Glutamatergic neuron (in vitro differentiated cells): ENCODE measurements around the gene TTLL6. TPM values are rescaled to one million over a fixed set of nuclear protein-coding genes. Genes with fewer than 3 reads are reported as not detected.

Experiments used
- DNase-seq: peaks from one replicate; pipeline ENCODE4 v3.0.0; 2022
- H3K27ac Mint-ChIP-seq: one replicate; pipeline ENCODE4 v1.8.0; 2020; ENCODE audit warnings: mild to moderate bottlenecking, mixed read lengths, inconsistent platforms; ENCODE audit not compliant: unreplicated experiment
- H3K27me3 Mint-ChIP-seq: one replicate; pipeline ENCODE4 v1.8.0; 2020; ENCODE audit warnings: mild to moderate bottlenecking, moderate library complexity, mixed read lengths, inconsistent platforms; ENCODE audit not compliant: unreplicated experiment
- H3K36me3 Mint-ChIP-seq: one replicate; pipeline ENCODE4 v1.8.0; 2020; ENCODE audit warnings: mild to moderate bottlenecking, mixed read lengths, inconsistent platforms; ENCODE audit not compliant: unreplicated experiment
- H3K4me1 Mint-ChIP-seq: one replicate; pipeline ENCODE4 v1.8.0; 2020; ENCODE audit warnings: mild to moderate bottlenecking, low read depth, mixed read lengths, inconsistent platforms; ENCODE audit not compliant: unreplicated experiment
- H3K4me3 Mint-ChIP-seq: one replicate; pipeline ENCODE4 v1.8.0; 2020; ENCODE audit warnings: mild to moderate bottlenecking, mixed read lengths, inconsistent platforms; ENCODE audit not compliant: unreplicated experiment
- H3K9me3 Mint-ChIP-seq: one replicate; pipeline ENCODE4 v1.8.0; 2020; ENCODE audit warnings: mild to moderate bottlenecking, moderate library complexity, mixed read lengths, inconsistent platforms; ENCODE audit not compliant: unreplicated experiment
- CTCF ChIP-seq: fragments of 200-600 bp; sonication (generic); IDR thresholded peaks from one replicate; pipeline ENCODE4 v1.5.0; 2021; ENCODE audit not compliant: partially characterized antibody, unreplicated experiment
- total RNA-seq: library from RNA; stranded (reverse); fragmentation: NEBNext Ultra II Directional; extraction: Animal tissue kit (Norgen Biotek cat#: 25700); gene quantifications from one replicate; pipeline ENCODE4 v1.2.1, GENCODE V29; 2021; ENCODE audit not compliant: unreplicated experiment

TTLL6 gene
- total RNA-seq, 1 donor from 2014 or later: 35.4 TPM

DNA sequence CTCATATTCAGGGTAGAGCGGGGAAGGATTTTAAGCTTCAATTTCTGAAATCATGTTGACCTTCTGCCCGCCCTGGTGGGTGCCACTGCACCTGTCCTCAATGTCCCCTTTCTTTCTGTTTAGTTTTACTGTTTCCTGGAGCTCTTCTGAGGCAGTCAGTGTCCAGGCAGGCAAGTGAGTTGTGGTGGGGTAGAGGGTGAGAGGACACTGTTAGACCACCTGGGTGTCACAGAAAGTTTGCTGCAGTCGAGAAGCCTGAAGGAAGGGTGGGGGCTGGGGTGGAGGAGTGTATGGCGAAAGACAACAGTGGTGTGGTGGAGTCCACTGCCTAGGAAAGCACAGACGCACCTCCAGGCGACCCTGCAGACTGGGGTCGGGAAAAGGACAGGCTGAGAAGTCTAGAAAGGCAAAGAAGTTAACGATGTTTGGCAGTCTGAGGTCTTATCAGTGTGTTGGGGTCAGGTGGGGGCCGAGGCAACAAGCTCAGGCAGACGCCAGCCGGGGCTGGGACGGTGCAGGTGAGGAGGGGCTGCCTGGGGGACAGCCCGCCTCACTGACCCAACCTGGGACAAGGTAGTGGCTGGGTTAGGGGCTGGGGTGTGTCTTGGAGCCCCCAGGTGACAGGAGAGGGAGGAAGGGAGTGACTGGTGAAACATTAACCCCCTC is 65.2 kb downstream of the TTLL6 start:
- H3K4me1 Mint-ChIP-seq: peaks cover 11% of the 10 kb centered on the region
- DNase-seq: no peak
- H3K9me3 Mint-ChIP-seq: peaks cover 11% of the 10 kb centered on the region
- H3K4me3 Mint-ChIP-seq: no peak overlapping the region
- TF ChIP-seq CTCF: no peak
- peaks cover 51% of the 10 kb centered on the region for H3K27me3 Mint-ChIP-seq
- H3K27ac Mint-ChIP-seq: no peak overlapping the region
- H3K36me3 Mint-ChIP-seq: no peaks in the 10 kb centered on the region

GRCh38 chr17:48751172-48751571 is 65.9 kb downstream of the TTLL6 start:
- no peak for TF ChIP-seq CTCF
- no peak overlapping the region for H3K4me3 Mint-ChIP-seq
- peaks cover 11% of the 10 kb centered on the region for H3K4me1 Mint-ChIP-seq
- H3K27ac Mint-ChIP-seq: no peak overlapping the region
- H3K9me3 Mint-ChIP-seq: peaks cover 11% of the 10 kb centered on the region
- no peak for DNase-seq
- peaks cover 56% of the 10 kb centered on the region for H3K27me3 Mint-ChIP-seq
- H3K36me3 Mint-ChIP-seq: no peaks in the 10 kb centered on the region

DNA sequence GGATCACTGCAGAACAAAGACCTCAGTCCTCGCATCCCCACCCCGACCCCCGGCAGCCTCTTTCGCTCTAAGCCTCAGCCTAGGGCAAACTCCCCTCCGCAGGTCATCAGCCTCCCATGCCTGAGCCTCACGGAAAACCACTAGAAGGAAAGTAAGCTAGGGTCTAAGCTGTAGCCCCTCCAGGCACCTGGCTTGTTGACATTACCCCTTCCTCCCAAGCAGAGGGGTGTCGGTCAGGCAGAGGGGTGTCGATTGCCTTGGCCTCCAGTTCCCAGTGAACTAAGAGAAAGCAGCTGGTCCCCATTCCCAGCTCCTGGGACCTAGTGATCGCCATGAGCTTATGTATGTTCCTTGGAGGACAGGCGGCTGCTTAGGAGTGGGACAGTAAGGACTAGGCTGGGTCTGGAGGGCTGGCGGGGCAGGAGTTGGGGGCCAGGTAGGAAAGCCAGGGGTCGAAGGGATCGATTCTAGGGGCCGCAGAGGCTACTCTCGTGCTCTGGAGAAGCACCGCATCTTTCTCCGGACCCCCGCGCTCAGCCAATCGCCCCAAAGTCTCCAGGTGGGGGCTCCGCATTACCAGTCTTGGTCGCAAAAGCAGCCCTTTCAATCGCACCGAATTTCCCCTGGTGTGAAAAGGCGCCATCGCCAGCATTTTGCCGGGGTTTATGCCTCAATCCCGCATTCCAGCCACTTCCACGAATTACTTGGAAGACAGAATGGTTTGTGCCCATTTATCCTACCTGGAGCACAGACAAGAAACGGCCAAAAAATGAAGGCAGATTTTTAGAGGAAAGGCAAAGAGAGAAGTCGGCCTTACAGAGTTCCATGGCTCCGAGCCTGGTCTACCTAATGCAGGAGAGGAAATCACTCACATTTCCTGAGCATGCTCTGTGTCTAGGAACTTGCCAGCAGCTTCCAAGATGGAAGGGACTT is 67.1 kb downstream of the TTLL6 start:
- peaks cover 11% of the 10 kb centered on the region for H3K9me3 Mint-ChIP-seq
- no peak overlapping the region for H3K4me3 Mint-ChIP-seq
- peaks cover 11% of the 10 kb centered on the region for H3K4me1 Mint-ChIP-seq
- peaks cover 60% of the 10 kb centered on the region for H3K27me3 Mint-ChIP-seq
- no peaks in the 10 kb centered on the region for H3K36me3 Mint-ChIP-seq
- no peak for DNase-seq
- no peak overlapping the region for H3K27ac Mint-ChIP-seq
- no peak for TF ChIP-seq CTCF

DNA sequence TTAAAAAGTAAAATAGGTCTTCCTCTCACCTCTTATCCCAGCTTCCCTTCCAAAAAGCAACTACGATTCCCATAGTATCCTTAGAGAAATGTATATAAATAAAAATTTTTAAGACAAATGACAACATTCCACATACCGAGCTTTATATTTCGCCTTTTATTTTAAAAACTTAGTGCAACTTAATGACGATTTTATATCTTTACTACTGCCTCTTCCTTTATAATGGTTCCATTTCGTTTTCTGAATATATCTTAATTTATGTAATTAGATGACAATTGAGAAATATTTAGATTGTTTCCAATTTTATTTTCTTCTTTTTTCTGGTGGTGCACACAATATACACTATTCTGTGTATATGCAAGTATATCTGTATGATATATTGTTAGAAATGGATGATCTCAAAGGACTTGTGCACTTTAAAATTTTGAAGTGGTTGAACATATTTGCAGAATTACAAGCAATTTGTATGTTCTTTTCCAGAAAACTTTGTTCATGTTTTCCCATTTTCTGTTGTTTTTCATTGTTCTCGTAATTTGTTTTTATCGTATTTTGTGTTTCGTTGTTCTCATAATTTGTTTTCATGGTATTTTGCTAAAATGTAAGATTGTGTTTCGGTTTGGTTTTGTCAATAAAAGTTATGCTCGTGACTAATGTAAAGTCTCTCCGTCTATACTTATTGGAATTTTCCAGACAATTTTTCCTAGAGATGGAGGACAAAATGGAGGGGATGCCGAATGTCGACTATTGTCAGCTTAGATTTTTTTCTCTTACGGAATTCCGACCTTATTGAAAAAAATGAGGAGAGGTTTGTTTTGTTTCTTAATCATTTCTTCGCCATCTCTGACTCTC is 68.1 kb downstream of the TTLL6 start:
- Mint-ChIP-seq H3K4me1 (peaks cover 11% of the 10 kb centered on the region), H3K36me3 (no peaks in the 10 kb centered on the region), H3K27me3 (peaks cover 61% of the 10 kb centered on the region), H3K9me3 (peaks cover 11% of the 10 kb centered on the region), H3K4me3 (no peak overlapping the region), H3K27ac (no peak overlapping the region)
- no peak for TF ChIP-seq CTCF
- DNase-seq: no peak
